ENCODE results near the gene WDR17.

Gene WDR17

GRCh38 chr4:176044589-176044951, 21.1 kb upstream of the WDR17 start:
- no peaks in the 10 kb centered on the region for H3K36me3 ChIP-seq (ENCODE audit: control insufficient read depth in 1 of 2, insufficient read depth in 2 of 2, low read depth in 1 of 2, low read length in 2 of 2)
- H2BK120ac ChIP-seq (ENCODE audit: low read depth, low read length), result no peak overlapping the region
- H3K27ac ChIP-seq (ENCODE audit: low read length, poor library complexity, severe bottlenecking), result no peak overlapping the region
- H2BK15ac ChIP-seq (ENCODE audit: low read depth, poor library complexity, severe bottlenecking), result no peak overlapping the region
- H3K14ac ChIP-seq (ENCODE audit: low read length in 2 of 2), result no peak overlapping the region
- no peak overlapping the region for H3K23ac ChIP-seq (ENCODE audit: low read length in 2 of 2)
- no peak overlapping the region for H3K4me3 ChIP-seq (ENCODE audit: insufficient read depth in 1 of 2, low read depth in 1 of 2, low read length in 2 of 2)
- H4K8ac ChIP-seq (ENCODE audit: low read length), result no peak overlapping the region
- peaks cover 0 to 18% of the 10 kb centered on the region in 2 experiments for H3K27me3 ChIP-seq (ENCODE audit: control insufficient read depth in 1 of 2, insufficient read depth in 1 of 2, low read length in 2 of 2)
- no peak overlapping the region for H2BK12ac ChIP-seq (ENCODE audit: low read length in 2 of 2)
- H3K4ac ChIP-seq (ENCODE audit: low read depth in 1 of 2, low read length in 2 of 2), result no peak overlapping the region
- no peaks in the 10 kb centered on the region for H3K9me3 ChIP-seq (ENCODE audit: control insufficient read depth, low read length)
- no peak overlapping the region for H2BK5ac ChIP-seq (ENCODE audit: low read depth, low read length, poor library complexity, severe bottlenecking)
- peak overlapping the region in 1 of 2 experiments; percentile 43 for H3K18ac ChIP-seq (ENCODE audit: low read depth in 1 of 2, low read length in 2 of 2)
- no peak overlapping the region for H3K4me2 ChIP-seq (ENCODE audit: low read length, poor library complexity, severe bottlenecking)
- peaks cover 1% of the 10 kb centered on the region for H3K4me1 ChIP-seq (ENCODE audit: control insufficient read depth, insufficient read depth, low read depth, low read length)
- DNase-seq, result no peak
- H3K79me1 ChIP-seq (replicated peaks; ENCODE audit: low read length, poor library complexity, severe bottlenecking), result no peaks in the 10 kb centered on the region
- H3K9ac ChIP-seq (ENCODE audit: low read length), result no peak overlapping the region
- no peak overlapping the region for H4K91ac ChIP-seq (ENCODE audit: low read length)
- 85% methylated on average over 4 of the region's 4 CpGs for WGBS
- no peak overlapping the region for H2AFZ ChIP-seq (ENCODE audit: low read depth, low read length)
- H2AK5ac ChIP-seq (ENCODE audit: low read length, severe bottlenecking), result no peak overlapping the region

- no peak overlapping the region for H3K27ac ChIP-seq (ENCODE audit: low read length, poor library complexity, severe bottlenecking)
- peaks cover 1% of the 10 kb centered on the region for H3K4me1 ChIP-seq (ENCODE audit: control insufficient read depth, insufficient read depth, low read depth, low read length)
- WGBS, result 81% methylated on average over 4 of the region's 4 CpGs
- no peak overlapping the region for H3K23ac ChIP-seq (ENCODE audit: low read length in 2 of 2)
- no peaks in the 10 kb centered on the region for H3K79me1 ChIP-seq (replicated peaks; ENCODE audit: low read length, poor library complexity, severe bottlenecking)
- H2AFZ ChIP-seq (ENCODE audit: low read depth, low read length), result no peak overlapping the region
- no peak for DNase-seq
- H2BK5ac ChIP-seq (ENCODE audit: low read depth, low read length, poor library complexity, severe bottlenecking), result no peak overlapping the region
- H3K4ac ChIP-seq (ENCODE audit: low read depth in 1 of 2, low read length in 2 of 2), result no peak overlapping the region
- no peaks in the 10 kb centered on the region for H3K9me3 ChIP-seq (ENCODE audit: control insufficient read depth, low read length)
- H2BK12ac ChIP-seq (ENCODE audit: low read length in 2 of 2), result no peak overlapping the region
- no peak overlapping the region for H3K4me2 ChIP-seq (ENCODE audit: low read length, poor library complexity, severe bottlenecking)
- no peak overlapping the region for H4K91ac ChIP-seq (ENCODE audit: low read length)
- H3K18ac ChIP-seq (ENCODE audit: low read depth in 1 of 2, low read length in 2 of 2), result no peak overlapping the region
- H3K4me3 ChIP-seq (ENCODE audit: insufficient read depth in 1 of 2, low read depth in 1 of 2, low read length in 2 of 2), result no peak overlapping the region
- H3K9ac ChIP-seq (ENCODE audit: low read length), result no peak overlapping the region
- H3K36me3 ChIP-seq (ENCODE audit: control insufficient read depth in 1 of 2, insufficient read depth in 2 of 2, low read depth in 1 of 2, low read length in 2 of 2), result no peaks in the 10 kb centered on the region
- no peak overlapping the region for H2BK120ac ChIP-seq (ENCODE audit: low read depth, low read length)
- no peak overlapping the region for H4K8ac ChIP-seq (ENCODE audit: low read length)
- no peak overlapping the region for H2BK15ac ChIP-seq (ENCODE audit: low read depth, poor library complexity, severe bottlenecking)
- no peak overlapping the region for H2AK5ac ChIP-seq (ENCODE audit: low read length, severe bottlenecking)
- peaks cover 0 to 17% of the 10 kb centered on the region in 2 experiments for H3K27me3 ChIP-seq (ENCODE audit: control insufficient read depth in 1 of 2, insufficient read depth in 1 of 2, low read length in 2 of 2)
- H3K14ac ChIP-seq (ENCODE audit: low read length in 2 of 2), result no peak overlapping the region
Measured at GRCh38 chr4:176048631-176049030, 17.0 kb upstream of the WDR17 start.

GRCh38 chr4:176052744-176053143, 12.9 kb upstream of the WDR17 start:
- no peak overlapping the region for H3K4me2 ChIP-seq (ENCODE audit: low read length, poor library complexity, severe bottlenecking)
- H3K27ac ChIP-seq (ENCODE audit: low read length, poor library complexity, severe bottlenecking), result no peak overlapping the region
- H2BK12ac ChIP-seq (ENCODE audit: low read length in 2 of 2), result no peak overlapping the region
- no peak overlapping the region for H2AFZ ChIP-seq (ENCODE audit: low read depth, low read length)
- 78% methylated on average over 6 of the region's 6 CpGs for WGBS
- no peaks in the 10 kb centered on the region for H3K79me1 ChIP-seq (replicated peaks; ENCODE audit: low read length, poor library complexity, severe bottlenecking)
- H3K36me3 ChIP-seq (ENCODE audit: control insufficient read depth in 1 of 2, insufficient read depth in 2 of 2, low read depth in 1 of 2, low read length in 2 of 2), result no peaks in the 10 kb centered on the region
- no peak overlapping the region for H3K4me3 ChIP-seq (ENCODE audit: insufficient read depth in 1 of 2, low read depth in 1 of 2, low read length in 2 of 2)
- DNase-seq, result no peak
- H2BK15ac ChIP-seq (ENCODE audit: low read depth, poor library complexity, severe bottlenecking), result no peak overlapping the region
- H2BK120ac ChIP-seq (ENCODE audit: low read depth, low read length), result no peak overlapping the region
- H2AK5ac ChIP-seq (ENCODE audit: low read length, severe bottlenecking), result no peak overlapping the region
- no peaks in the 10 kb centered on the region for H3K4me1 ChIP-seq (ENCODE audit: control insufficient read depth, insufficient read depth, low read depth, low read length)
- H4K91ac ChIP-seq (ENCODE audit: low read length), result no peak overlapping the region
- H3K4ac ChIP-seq (ENCODE audit: low read depth in 1 of 2, low read length in 2 of 2), result no peak overlapping the region
- H3K9ac ChIP-seq (ENCODE audit: low read length), result no peak overlapping the region
- no peak overlapping the region for H3K14ac ChIP-seq (ENCODE audit: low read length in 2 of 2)
- H4K8ac ChIP-seq (ENCODE audit: low read length), result no peak overlapping the region
- H3K9me3 ChIP-seq (ENCODE audit: control insufficient read depth, low read length), result no peaks in the 10 kb centered on the region
- H3K23ac ChIP-seq (ENCODE audit: low read length in 2 of 2), result no peak overlapping the region
- no peak overlapping the region for H2BK5ac ChIP-seq (ENCODE audit: low read depth, low read length, poor library complexity, severe bottlenecking)
- H3K18ac ChIP-seq (ENCODE audit: low read depth in 1 of 2, low read length in 2 of 2), result no peak overlapping the region
- H3K27me3 ChIP-seq (ENCODE audit: control insufficient read depth in 1 of 2, insufficient read depth in 1 of 2, low read length in 2 of 2), result peaks cover 0 to 7% of the 10 kb centered on the region in 2 experiments

- H3K4me2 ChIP-seq (ENCODE audit: low read length, poor library complexity, severe bottlenecking), result no peak overlapping the region
- no peak overlapping the region for H2BK15ac ChIP-seq (ENCODE audit: low read depth, poor library complexity, severe bottlenecking)
- H3K27ac ChIP-seq (ENCODE audit: low read length, poor library complexity, severe bottlenecking), result no peak overlapping the region
- H2BK5ac ChIP-seq (ENCODE audit: low read depth, low read length, poor library complexity, severe bottlenecking), result no peak overlapping the region
- no peak overlapping the region for H3K4ac ChIP-seq (ENCODE audit: low read depth in 1 of 2, low read length in 2 of 2)
- H3K79me1 ChIP-seq (replicated peaks; ENCODE audit: low read length, poor library complexity, severe bottlenecking), result no peaks in the 10 kb centered on the region
- no peak overlapping the region for H3K9ac ChIP-seq (ENCODE audit: low read length)
- WGBS, result 100% methylated on average over 2 of the region's 2 CpGs
- H2AK5ac ChIP-seq (ENCODE audit: low read length, severe bottlenecking), result no peak overlapping the region
- no peak overlapping the region for H3K14ac ChIP-seq (ENCODE audit: low read length in 2 of 2)
- no peak overlapping the region for H2BK12ac ChIP-seq (ENCODE audit: low read length in 2 of 2)
- H3K4me3 ChIP-seq (ENCODE audit: insufficient read depth in 1 of 2, low read depth in 1 of 2, low read length in 2 of 2), result no peak overlapping the region
- DNase-seq, result no peak
- H3K18ac ChIP-seq (ENCODE audit: low read depth in 1 of 2, low read length in 2 of 2), result no peak overlapping the region
- no peaks in the 10 kb centered on the region for H3K36me3 ChIP-seq (ENCODE audit: control insufficient read depth in 1 of 2, insufficient read depth in 2 of 2, low read depth in 1 of 2, low read length in 2 of 2)
- no peaks in the 10 kb centered on the region for H3K4me1 ChIP-seq (ENCODE audit: control insufficient read depth, insufficient read depth, low read depth, low read length)
- H2BK120ac ChIP-seq (ENCODE audit: low read depth, low read length), result no peak overlapping the region
- H3K23ac ChIP-seq (ENCODE audit: low read length in 2 of 2), result no peak overlapping the region
- H2AFZ ChIP-seq (ENCODE audit: low read depth, low read length), result no peak overlapping the region
- H3K27me3 ChIP-seq (ENCODE audit: control insufficient read depth in 1 of 2, insufficient read depth in 1 of 2, low read length in 2 of 2), result peaks cover 0 to 1% of the 10 kb centered on the region in 2 experiments
- H4K91ac ChIP-seq (ENCODE audit: low read length), result no peak overlapping the region
- no peaks in the 10 kb centered on the region for H3K9me3 ChIP-seq (ENCODE audit: control insufficient read depth, low read length)
- H4K8ac ChIP-seq (ENCODE audit: low read length), result no peak overlapping the region
Measured at GRCh38 chr4:176053785-176054184, 11.9 kb upstream of the WDR17 start.
